ENCODE results near the gene UBE2L3.

GRCh38 chr22:21621025-21621424 is 53.5 kb downstream of the UBE2L3 start:
- TF ChIP-seq, protein P1, sequence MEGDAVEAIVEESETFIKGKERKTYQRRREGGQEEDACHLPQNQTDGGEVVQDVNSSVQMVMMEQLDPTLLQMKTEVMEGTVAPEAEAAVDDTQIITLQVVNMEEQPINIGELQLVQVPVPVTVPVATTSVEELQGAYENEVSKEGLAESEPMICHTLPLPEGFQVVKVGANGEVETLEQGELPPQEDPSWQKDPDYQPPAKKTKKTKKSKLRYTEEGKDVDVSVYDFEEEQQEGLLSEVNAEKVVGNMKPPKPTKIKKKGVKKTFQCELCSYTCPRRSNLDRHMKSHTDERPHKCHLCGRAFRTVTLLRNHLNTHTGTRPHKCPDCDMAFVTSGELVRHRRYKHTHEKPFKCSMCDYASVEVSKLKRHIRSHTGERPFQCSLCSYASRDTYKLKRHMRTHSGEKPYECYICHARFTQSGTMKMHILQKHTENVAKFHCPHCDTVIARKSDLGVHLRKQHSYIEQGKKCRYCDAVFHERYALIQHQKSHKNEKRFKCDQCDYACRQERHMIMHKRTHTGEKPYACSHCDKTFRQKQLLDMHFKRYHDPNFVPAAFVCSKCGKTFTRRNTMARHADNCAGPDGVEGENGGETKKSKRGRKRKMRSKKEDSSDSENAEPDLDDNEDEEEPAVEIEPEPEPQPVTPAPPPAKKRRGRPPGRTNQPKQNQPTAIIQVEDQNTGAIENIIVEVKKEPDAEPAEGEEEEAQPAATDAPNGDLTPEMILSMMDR (IDR thresholded peaks at IDR 0.05), result no peak
- no peak for TF ChIP-seq POLR2A (IDR thresholded peaks at IDR 0.05)
- TF ChIP-seq POLR2AphosphoS5 (IDR thresholded peaks at IDR 0.05), result no peak

Data from gastroesophageal sphincter (tissue), 3 donors.